ENCODE measurements around the gene MBL2. TPM values are rescaled to one million over a fixed set of nuclear protein-coding genes. Genes with fewer than 3 reads are reported as not detected.

Gene MBL2
- not detected for total RNA-seq

DNA sequence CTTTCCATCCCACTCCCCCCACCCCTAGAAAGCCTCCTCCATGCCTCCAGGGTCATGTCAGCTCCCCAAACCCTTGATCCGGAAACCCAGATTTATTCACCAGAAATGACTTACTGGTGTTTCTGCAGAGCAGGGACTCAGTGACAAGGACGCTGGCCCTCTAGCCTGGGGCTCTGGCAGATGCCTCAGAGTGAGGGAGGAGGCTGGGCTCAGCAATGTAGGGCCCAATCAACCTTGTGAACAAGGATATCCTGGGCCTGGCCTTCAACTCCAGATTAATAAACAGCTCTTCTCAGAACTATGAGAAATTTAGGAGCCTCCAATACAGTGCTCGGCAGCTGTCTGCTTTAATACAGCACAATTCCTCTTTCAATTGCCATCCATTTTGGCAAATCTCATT is at the start of gene MBL2:
Gene MBL2 (minus strand): TSS at position 162 of the 400 bp plus-strand sequence. CDS start 1,149 bp downstream, outside the sequence.
- in situ Hi-C loops (cut with MboI; ENCODE audit: low pct_ligation_motif_present in 1 of 4, low pct_unique_long_range_greater_than_20kb in 1 of 4, low sequenced_read_pairs in 3 of 4): no loop called here
- no peaks in the 10 kb centered on the region for H3K27me3 ChIP-seq
- H3K27ac ChIP-seq: no peak within 1 kb of the TSS
- TF ChIP-seq POLR2AphosphoS5 (IDR thresholded peaks at IDR 0.05): no peak
- TF ChIP-seq POLR2A (IDR thresholded peaks at IDR 0.05): no peak
- TF ChIP-seq EP300 (IDR thresholded peaks at IDR 0.05; ENCODE audit: low read depth): no peak
- TF ChIP-seq, protein P1, sequence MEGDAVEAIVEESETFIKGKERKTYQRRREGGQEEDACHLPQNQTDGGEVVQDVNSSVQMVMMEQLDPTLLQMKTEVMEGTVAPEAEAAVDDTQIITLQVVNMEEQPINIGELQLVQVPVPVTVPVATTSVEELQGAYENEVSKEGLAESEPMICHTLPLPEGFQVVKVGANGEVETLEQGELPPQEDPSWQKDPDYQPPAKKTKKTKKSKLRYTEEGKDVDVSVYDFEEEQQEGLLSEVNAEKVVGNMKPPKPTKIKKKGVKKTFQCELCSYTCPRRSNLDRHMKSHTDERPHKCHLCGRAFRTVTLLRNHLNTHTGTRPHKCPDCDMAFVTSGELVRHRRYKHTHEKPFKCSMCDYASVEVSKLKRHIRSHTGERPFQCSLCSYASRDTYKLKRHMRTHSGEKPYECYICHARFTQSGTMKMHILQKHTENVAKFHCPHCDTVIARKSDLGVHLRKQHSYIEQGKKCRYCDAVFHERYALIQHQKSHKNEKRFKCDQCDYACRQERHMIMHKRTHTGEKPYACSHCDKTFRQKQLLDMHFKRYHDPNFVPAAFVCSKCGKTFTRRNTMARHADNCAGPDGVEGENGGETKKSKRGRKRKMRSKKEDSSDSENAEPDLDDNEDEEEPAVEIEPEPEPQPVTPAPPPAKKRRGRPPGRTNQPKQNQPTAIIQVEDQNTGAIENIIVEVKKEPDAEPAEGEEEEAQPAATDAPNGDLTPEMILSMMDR (IDR thresholded peaks at IDR 0.05): no peak
- no peaks in the 10 kb centered on the region for H3K36me3 ChIP-seq
- intact Hi-C loops (cut with DNase I; ENCODE audit: low total_unique reads): no loop called here
- H3K4me1 ChIP-seq: no peaks in the 10 kb centered on the region
- no peaks in the 10 kb centered on the region for H3K9me3 ChIP-seq
- DNase-seq: no peak
- WGBS, 2 donors (ENCODE audit: low coverage in 1 of 2): 78 to 80% methylated on average over 1 to 3 of the region's 3 CpGs
- H3K4me3 ChIP-seq: no peak within 1 kb of the TSS

DNA sequence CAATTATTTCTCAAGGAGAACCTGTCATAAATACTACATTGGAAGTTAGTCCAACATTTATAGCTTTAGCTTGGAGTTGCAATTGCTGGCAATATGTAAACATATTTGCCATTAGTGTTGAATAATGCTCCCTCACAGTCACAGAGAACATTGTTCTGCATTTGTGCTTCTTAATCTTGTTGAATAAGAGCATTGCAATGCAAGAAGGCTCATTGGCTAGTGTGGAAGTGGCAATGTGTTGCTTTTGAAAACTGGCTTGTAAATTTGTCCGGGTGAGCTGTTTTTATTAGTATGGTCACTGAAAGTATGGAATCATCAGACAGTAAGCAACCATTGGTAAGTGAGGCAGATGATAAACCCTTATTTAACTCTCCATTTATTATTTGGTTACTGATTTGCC is 47.7 kb upstream of the MBL2 start:
- no peaks in the 10 kb centered on the region for H3K4me1 ChIP-seq
- H3K4me3 ChIP-seq: no peak overlapping the region
- no peak for DNase-seq
- H3K27me3 ChIP-seq: no peaks in the 10 kb centered on the region
- intact Hi-C loops (cut with DNase I; ENCODE audit: low total_unique reads): no loop called here
- no peaks in the 10 kb centered on the region for H3K9me3 ChIP-seq
- H3K27ac ChIP-seq: no peak overlapping the region
- WGBS, 2 donors (ENCODE audit: low coverage in 1 of 2): 55 to 86% methylated on average over 1 of the region's 1 CpG
- in situ Hi-C loops (cut with MboI; ENCODE audit: low pct_ligation_motif_present in 1 of 4, low pct_unique_long_range_greater_than_20kb in 1 of 4, low sequenced_read_pairs in 3 of 4): no loop called here
- no peak for TF ChIP-seq POLR2AphosphoS5 (IDR thresholded peaks at IDR 0.05)
- TF ChIP-seq, protein P1 (IDR thresholded peaks at IDR 0.05): no peak
- TF ChIP-seq POLR2A (IDR thresholded peaks at IDR 0.05): no peak
- no peak for TF ChIP-seq EP300 (IDR thresholded peaks at IDR 0.05; ENCODE audit: low read depth)
- H3K36me3 ChIP-seq: no peaks in the 10 kb centered on the region

DNA sequence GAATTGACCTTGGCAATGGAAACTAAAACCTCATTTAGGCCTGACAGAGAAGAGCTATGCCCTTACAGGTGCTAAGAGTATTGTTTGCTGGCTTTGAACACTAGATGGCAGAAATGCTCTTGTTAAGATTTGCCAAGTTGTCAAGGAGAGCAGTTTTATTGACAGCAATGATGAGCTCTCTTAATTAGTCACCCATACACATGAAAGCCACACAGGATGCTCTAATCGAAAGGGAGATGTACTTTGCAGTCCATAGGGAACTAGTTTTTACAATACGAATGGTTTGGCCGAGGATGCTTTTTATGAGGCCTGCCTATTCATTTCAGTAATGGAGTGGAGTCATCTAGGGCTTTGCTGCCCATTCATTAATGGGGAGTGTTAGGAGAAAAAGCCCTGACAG is 45.4 kb upstream of the MBL2 start:
- WGBS, 2 donors (ENCODE audit: low coverage in 1 of 2): 43 to 50% methylated on average over 2 to 3 of the region's 3 CpGs

DNA sequence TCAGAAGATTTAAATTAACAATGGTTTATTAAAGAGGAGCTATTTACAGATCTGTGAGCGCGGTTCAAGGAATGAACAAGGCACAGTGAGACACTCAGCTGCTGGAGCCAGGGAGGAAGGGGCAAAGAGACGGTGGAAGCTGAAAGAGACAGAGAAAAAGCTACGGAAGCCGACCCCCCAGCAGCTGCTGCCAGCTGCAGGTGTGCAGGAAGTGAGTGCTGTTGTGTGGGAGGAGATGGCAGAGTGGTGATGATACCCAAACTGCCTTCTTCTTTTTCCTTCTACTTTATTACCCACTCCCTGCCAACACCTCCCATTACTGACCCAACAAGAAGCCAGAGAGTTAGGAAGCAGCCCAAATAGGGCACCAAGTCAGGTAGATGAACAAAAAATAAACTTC is 41.9 kb upstream of the MBL2 start:
- 47 to 57% methylated on average over 5 of the region's 5 CpGs for WGBS, 2 donors (ENCODE audit: low coverage in 1 of 2)
- Histone ChIP-seq H3K27me3 (no peaks in the 10 kb centered on the region), H3K36me3 (no peaks in the 10 kb centered on the region), H3K4me3 (no peak overlapping the region), H3K27ac (no peak overlapping the region), H3K9me3 (no peaks in the 10 kb centered on the region), H3K4me1 (no peaks in the 10 kb centered on the region)
- in situ Hi-C loops (cut with MboI; ENCODE audit: low pct_ligation_motif_present in 1 of 4, low pct_unique_long_range_greater_than_20kb in 1 of 4, low sequenced_read_pairs in 3 of 4): no loop called here
- TF ChIP-seq POLR2AphosphoS5 (IDR thresholded peaks at IDR 0.05) (no peak), EP300 (IDR thresholded peaks at IDR 0.05; ENCODE audit: low read depth) (no peak)
- intact Hi-C loops (cut with DNase I; ENCODE audit: low total_unique reads): no loop called here
- no peak for DNase-seq

More for the DNA sequence above, 45.4 kb upstream of the MBL2 start:
- TF ChIP-seq, protein P1 (IDR thresholded peaks at IDR 0.05): peak in 3 of 5 experiments; percentile 11 to 19 (median 16)
- no peak for TF ChIP-seq POLR2A (IDR thresholded peaks at IDR 0.05)
- H3K9me3 ChIP-seq: no peaks in the 10 kb centered on the region
- H3K36me3 ChIP-seq: no peaks in the 10 kb centered on the region
- H3K4me1 ChIP-seq: no peaks in the 10 kb centered on the region
- no peaks in the 10 kb centered on the region for H3K27me3 ChIP-seq
- no peak overlapping the region for H3K27ac ChIP-seq
- in situ Hi-C loops (cut with MboI; ENCODE audit: low pct_ligation_motif_present in 1 of 4, low pct_unique_long_range_greater_than_20kb in 1 of 4, low sequenced_read_pairs in 3 of 4): no loop called here
- H3K4me3 ChIP-seq: no peak overlapping the region
- intact Hi-C loops (cut with DNase I; ENCODE audit: low total_unique reads): no loop called here
- DNase-seq: no peak

DNA sequence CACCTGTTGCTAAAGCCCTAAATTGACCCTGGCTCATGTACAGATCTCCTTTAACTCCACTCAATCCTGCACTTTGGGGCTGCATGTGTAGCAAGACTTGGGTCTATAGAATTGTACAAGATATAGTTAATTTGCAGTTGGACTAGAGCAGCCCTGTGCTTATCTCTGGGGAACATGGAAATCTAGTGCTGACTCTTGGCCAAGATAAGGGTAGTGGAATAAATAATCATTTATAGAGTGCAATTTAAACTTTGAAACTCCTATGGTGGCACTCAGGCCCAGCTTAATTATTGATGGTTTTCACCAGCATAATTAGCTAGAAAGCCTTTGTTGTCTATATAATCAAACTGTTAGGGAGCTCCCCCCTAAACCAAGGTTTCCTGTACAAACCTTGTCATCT is 39.2 kb upstream of the MBL2 start:
- DNase-seq: no peak
- Histone ChIP-seq H3K27ac (peak overlapping the region in 1 of 4 donors; percentile 33), H3K4me1 (no peaks in the 10 kb centered on the region), H3K4me3 (no peak overlapping the region), H3K36me3 (no peaks in the 10 kb centered on the region), H3K27me3 (no peaks in the 10 kb centered on the region), H3K9me3 (no peaks in the 10 kb centered on the region)
- no peak for TF ChIP-seq POLR2A (IDR thresholded peaks at IDR 0.05)
- TF ChIP-seq, protein P1 (IDR thresholded peaks at IDR 0.05): no peak
- TF ChIP-seq EP300 (IDR thresholded peaks at IDR 0.05; ENCODE audit: low read depth): no peak
- no peak for TF ChIP-seq POLR2AphosphoS5 (IDR thresholded peaks at IDR 0.05)
- in situ Hi-C loops (cut with MboI; ENCODE audit: low pct_ligation_motif_present in 1 of 4, low pct_unique_long_range_greater_than_20kb in 1 of 4, low sequenced_read_pairs in 3 of 4): no loop called here
- intact Hi-C loops (cut with DNase I; ENCODE audit: low total_unique reads): no loop called here

Data from transverse colon (tissue), 4 donors.